GM12878 (cell line): ENCODE data around the gene COPB1. TPM values are rescaled to one million over a fixed set of nuclear protein-coding genes. Genes with fewer than 3 reads are reported as not detected.

Experiments
- CUX1 ChIP-seq: IDR thresholded peaks from 2 replicates; pipeline ENCODE4 v1.6.1; 2012; ENCODE audit warnings: improper control_type of control experiment, low read depth, low read length; ENCODE audit not compliant: insufficient replicate concordance
- HDGF ChIP-seq: fragments of 450-650 bp; IDR thresholded peaks from 2 replicates; pipeline ENCODE4 v1.6.1; 2016; ENCODE audit warnings: antibody characterized with exemption
- HSF1 ChIP-seq: fragments of 150-350 bp; IDR thresholded peaks from 2 replicates; pipeline ENCODE4 v1.6.1; 2014; ENCODE audit warnings: mild to moderate bottlenecking, low read depth, low read length
- IRF5 ChIP-seq: fragments of 450-650 bp; IDR thresholded peaks from 2 replicates; pipeline ENCODE4 v1.6.1; 2017; ENCODE audit warnings: borderline replicate concordance
- MXI1 ChIP-seq: fragments of 150-350 bp; IDR thresholded peaks from 2 replicates; pipeline ENCODE4 v1.6.1; 2011; ENCODE audit warnings: low read depth, mild to moderate bottlenecking, inconsistent platforms, low read length, improper control_type of control experiment
- NFIC ChIP-seq: IDR thresholded peaks from 2 replicates; pipeline ENCODE4 v1.6.1; 2012; ENCODE audit warnings: low read depth, mild to moderate bottlenecking, inconsistent platforms, low read length, moderate library complexity
- NFYA ChIP-seq: IDR thresholded peaks from 2 replicates; pipeline ENCODE4 v1.6.1; 2011; ENCODE audit warnings: low read depth, mild to moderate bottlenecking, low read length, improper control_type of control experiment, borderline replicate concordance
- RCOR1 ChIP-seq: conservative IDR thresholded peaks from 2 replicates; pipeline ENCODE4 v1.6.1; 2012; ENCODE audit warnings: low read depth, low read length, improper control_type of control experiment
- SMAD5 ChIP-seq: IDR thresholded peaks from 2 replicates; pipeline ENCODE4 v1.6.1; 2016; ENCODE audit warnings: antibody characterized with exemption, low read depth
- ZBTB40 ChIP-seq: fragments of 450-650 bp; IDR thresholded peaks from 2 replicates; pipeline ENCODE4 v1.6.1; 2016; ENCODE audit warnings: mild to moderate bottlenecking, moderate library complexity, borderline replicate concordance
- ZNF687 ChIP-seq: fragments of 450-650 bp; IDR thresholded peaks from 2 replicates; pipeline ENCODE4 v1.6.1; 2017; ENCODE audit warnings: mild to moderate bottlenecking, moderate library complexity
- polyA plus RNA-seq, 11 experiments: library from polyadenylated mRNA; depleted of rRNA in 4 of 11; unstranded in 6 of 11; stranded (reverse) in 5 of 11; fragments of >200 nt; fragmentation: Nextera tagmentation in 4 of 11; fragmentation: Illumina TruSeq in 1 of 11; extraction: Ambion mirVana in 4 of 11; extraction: Trizol in 1 of 11; gene quantifications; 1 replicate in 1 of 11; 2 replicates in 10 of 11; pipeline versions ENCODE4 v1.2.1 to v1.2.3, GENCODE V29; 2011 to 2016; ENCODE audit warnings: inconsistent platforms in 2 of 11, missing spikeins in 2 of 11, low read depth in 1 of 11
- total RNA-seq, 4 experiments: library from RNA; depleted of rRNA in 3 of 4; stranded (reverse); fragments of >200 nt in 3 of 4; fragmentation: Illumina TruSeq in 1 of 4; extraction: Trizol in 1 of 4; gene quantifications; 2 replicates each; pipeline versions ENCODE4 v1.2.1 to v1.2.3, GENCODE V29; 2013 to 2021

Gene COPB1
- total and polyA plus RNA-seq, 10 of the 15 experiments (the other 5 are each of a cell fraction or from before 2014, with no cell fraction given): 67.0 to 149 (median 109) TPM

- TF ChIP-seq IRF5 (no peak), HSF1 (no peak), ZBTB40 (no peak), CUX1 (no peak), SMAD5 (no peak), NFYA (no peak), NFIC (peak; percentile 85), MXI1 (no peak), RCOR1 (no peak), ZNF687 (no peak), HDGF (no peak)
Measured at GRCh38 chr11:14544611-14545010, 45.0 kb upstream of the COPB1 start (continued).
